ENCODE results near the gene TOLLIP. TPM values are rescaled to one million over a fixed set of nuclear protein-coding genes. Genes with fewer than 3 reads are reported as not detected.

Gene TOLLIP
- total RNA-seq, 1 experiment from 2014 or later = 16.3 TPM

GRCh38 chr11:1317432-1317831, 8.0 kb upstream of the TOLLIP start:
- no peak for DNase-seq (ENCODE audit: low read depth)

- DNase-seq (ENCODE audit: low read depth) = no peak
Observed at GRCh38 chr11:1310772-1311468, 1.5 kb upstream of the TOLLIP start.

GRCh38 chr11:1310318-1310687, 871 bp upstream of the TOLLIP start:
- no peak for DNase-seq (ENCODE audit: low read depth)

- DNase-seq (ENCODE audit: low read depth) = no peak
Observed at GRCh38 chr11:1308743-1309497, 512 bp downstream of the TOLLIP start.

- DNase-seq (ENCODE audit: low read depth) = no peak
Observed at GRCh38 chr11:1307998-1308742, 1.3 kb downstream of the TOLLIP start.

- no peak for DNase-seq (ENCODE audit: low read depth)
Observed at GRCh38 chr11:1307163-1307870, 2.1 kb downstream of the TOLLIP start.

- DNase-seq (ENCODE audit: low read depth) = no peak
Observed at GRCh38 chr11:1306186-1307162, 3.0 kb downstream of the TOLLIP start.

- DNase-seq (ENCODE audit: low read depth) = no peak
Observed at GRCh38 chr11:1305501-1306056, 3.9 kb downstream of the TOLLIP start.

GRCh38 chr11:1305063-1305495, 4.4 kb downstream of the TOLLIP start:
- DNase-seq (ENCODE audit: low read depth) = no peak

- DNase-seq (ENCODE audit: low read depth) = no peak
Observed at GRCh38 chr11:1304380-1304779, 5.1 kb downstream of the TOLLIP start.

- DNase-seq (ENCODE audit: low read depth) = no peak
Observed at GRCh38 chr11:1303973-1304372, 5.5 kb downstream of the TOLLIP start.

- DNase-seq (ENCODE audit: low read depth) = peak; percentile 35
Observed at GRCh38 chr11:1303126-1303821, 6.2 kb downstream of the TOLLIP start.

GRCh38 chr11:1302461-1303125, 6.8 kb downstream of the TOLLIP start:
- no peak for DNase-seq (ENCODE audit: low read depth)

- no peak for DNase-seq (ENCODE audit: low read depth)
Observed at GRCh38 chr11:1302041-1302460, 7.4 kb downstream of the TOLLIP start.

- no peak for DNase-seq (ENCODE audit: low read depth)
Observed at GRCh38 chr11:1301220-1302000, 8.0 kb downstream of the TOLLIP start.

- DNase-seq (ENCODE audit: low read depth) = no peak
Observed at GRCh38 chr11:1300569-1301187, 8.8 kb downstream of the TOLLIP start.

- DNase-seq (ENCODE audit: low read depth) = no peak
Observed at GRCh38 chr11:1300121-1300520, 9.3 kb downstream of the TOLLIP start.

- DNase-seq (ENCODE audit: low read depth) = no peak
Observed at GRCh38 chr11:1299621-1300020, 9.8 kb downstream of the TOLLIP start.
